GM12878 (cell line): ENCODE measurements around the gene INHA.

Source experiments
- ASH2L ChIP-seq: fragments of 300-600, 200-600 bp; sonication (generic); IDR thresholded peaks from 2 replicates; pipeline ENCODE4 v1.6.1; 2017; ENCODE audit warnings: low read depth, mild to moderate bottlenecking, borderline replicate concordance
- CTCF ChIP-seq, 3 experiments: IDR thresholded peaks in 2 of 3; conservative IDR thresholded peaks in 1 of 3; 2 replicates each; pipeline ENCODE4 v1.5.1; 2011; ENCODE audit warnings: low read depth in 3 of 3, low read length in 3 of 3, mild to moderate bottlenecking in 3 of 3, control low read depth in 2 of 3, moderate library complexity in 2 of 3, inconsistent platforms in 1 of 3, mixed read lengths in 1 of 3; ENCODE audit not compliant: control insufficient read depth in 2 of 3, insufficient read depth in 1 of 3; ENCODE audit errors: extremely low read depth in 1 of 3
- EP300 ChIP-seq, 2 experiments: fragments of 150-350 bp in 1 of 2; IDR thresholded peaks; 2 replicates each; pipeline ENCODE4 v1.6.1; 2011 to 2012; ENCODE audit warnings: low read depth in 2 of 2, low read length in 2 of 2, borderline replicate concordance in 1 of 2, improper control_type of control experiment in 1 of 2, inconsistent platforms in 1 of 2; ENCODE audit not compliant: control insufficient read depth in 1 of 2
- EZH2 ChIP-seq: IDR thresholded peaks from 2 replicates; pipeline ENCODE4 v1.6.1; 2012; ENCODE audit warnings: low read depth, mild to moderate bottlenecking, control low read depth, inconsistent platforms, low read length, borderline replicate concordance; ENCODE audit not compliant: control insufficient read depth
- GABPA ChIP-seq: IDR thresholded peaks from 2 replicates; pipeline ENCODE4 v1.6.1; 2014; ENCODE audit warnings: antibody characterized with exemption, low read depth, mild to moderate bottlenecking, inconsistent platforms

GRCh38 chr2:219597552-219598307 is 25.6 kb downstream of the INHA start, which contains the start of gene STK11IP:
- no peak for TF ChIP-seq CTCF (IDR thresholded peaks at IDR 0.05 in 2 of 3, conservative IDR thresholded peaks at IDR 0.05 in 1 of 3; ENCODE audit: control insufficient read depth in 2 of 3, extremely low read depth in 1 of 3, insufficient read depth in 1 of 3, low read depth in 3 of 3, low read length in 3 of 3)
- peak; percentile 97 for TF ChIP-seq GABPA
- TF ChIP-seq ASH2L = no peak; the same call in 1 of the 2 replicates
- no peak for TF ChIP-seq EZH2
- TF ChIP-seq EP300 (IDR thresholded peaks at IDR 0.05; ENCODE audit: borderline replicate concordance in 1 of 2, control insufficient read depth in 1 of 2, low read depth in 2 of 2, low read length in 2 of 2) = no peak
